Body of pancreas (tissue), 4 donors: Measurements from ENCODE around the gene ACAP2. TPM values are rescaled to one million over a fixed set of nuclear protein-coding genes. Genes with fewer than 3 reads are reported as not detected.

Experiments
- ATAC-seq: fragments of 150-250 bp; one replicate; pipeline ENCODE4 v1.9.1; 2016
- DNase-seq, 4 donors: peaks; one replicate each; pipeline ENCODE4 v3.0.0-alpha.2; 2019
- H3K27ac ChIP-seq, 4 donors: fragments of 200-600 bp; sonication (generic); 1 replicate in 3 of 4; 2 replicates in 1 of 4; pipeline versions ENCODE4 v1.5.1 to v1.6.1; 2016 to 2019; ENCODE audit warnings: mild to moderate bottlenecking in 1 of 4, mixed read lengths in 1 of 4, moderate library complexity in 1 of 4
- H3K27me3 ChIP-seq, 2 donors: fragments of 200-600 bp; sonication (generic); one replicate each; pipeline ENCODE4 v1.6.0; 2016; ENCODE audit warnings: mild to moderate bottlenecking in 1 of 2
- H3K36me3 ChIP-seq, 2 donors: fragments of 200-600 bp; sonication (generic); replicated peaks in 1 of 2; 2 replicates each; pipeline ENCODE4 v1.5.1; 2016; ENCODE audit warnings: low read depth in 2 of 2; ENCODE audit not compliant: insufficient read depth in 1 of 2
- H3K4me1 ChIP-seq: fragments of 200-600 bp; sonication (generic); one replicate; pipeline ENCODE4 v1.6.0; 2016
- H3K4me3 ChIP-seq, 2 donors: fragments of 200-600 bp; sonication (generic); 1 replicate in 1 of 2; 2 replicates in 1 of 2; pipeline ENCODE4 v1.5.1; 2016 to 2019
- H3K9me3 ChIP-seq, 3 donors: fragments of 200-600 bp; sonication (generic); 1 replicate in 2 of 3; 2 replicates in 1 of 3; pipeline ENCODE4 v1.5.1; 2016
- CTCF ChIP-seq, 7 experiments: fragments of 450-650 bp in 4 of 7; fragments of 200-600 bp in 3 of 7; sonication (generic) in 3 of 7; IDR thresholded peaks; one replicate each; pipeline ENCODE4 v1.5.1; 2016 to 2019; ENCODE audit warnings: antibody characterized with exemption in 7 of 7
- POLR2A ChIP-seq, 3 donors: fragments of 450-650 bp; IDR thresholded peaks; one replicate each; pipeline ENCODE4 v1.6.1; 2016; ENCODE audit warnings: antibody characterized with exemption in 3 of 3, mild to moderate bottlenecking in 2 of 3
- WGBS, 2 donors: methylation state at CpG; one replicate each; pipeline ENCODE4 v1.1.5; 2017; 5-methylcytosine and 5-hydroxymethylcytosine counted together
- intact Hi-C: fragments of 100-400 bp; cut with DNase I; formaldehyde crosslinking; loops from one replicate; pipeline ENCODE4 v1.15.1; 2023
- total RNA-seq, 2 donors: library from RNA; depleted of rRNA; stranded (reverse); fragments of >200 nt; gene quantifications; one replicate each; pipeline ENCODE4 v1.1.0, GENCODE V29; 2016

Gene ACAP2
- total RNA-seq, 2 donors from 2014 or later = 25.1 to 25.9 TPM

GRCh38 chr3:195257454-195258448 is 185.1 kb downstream of the ACAP2 start:
- ATAC-seq (no peak), DNase-seq (no peak)
- intact Hi-C loops = loop anchor here (5.0 kb wide), 1 partner anchor 575 kb away; no protein-coding TSS in a partner anchor

GRCh38 chr3:195256639-195257453 is 186.0 kb downstream of the ACAP2 start:
- H3K4me1 ChIP-seq = peaks cover 19% of the 10 kb centered on the region
- H3K36me3 ChIP-seq = no peaks in the 10 kb centered on the region
- no peaks in the 10 kb centered on the region for H3K9me3 ChIP-seq
- H3K27ac ChIP-seq = no peak overlapping the region
- intact Hi-C loops = loop anchor here (5.0 kb wide), 1 partner anchor 575 kb away; no protein-coding TSS in a partner anchor
- H3K4me3 ChIP-seq = no peak overlapping the region
- ATAC-seq = no peak
- H3K27me3 ChIP-seq = no peaks in the 10 kb centered on the region
- TF ChIP-seq CTCF (IDR thresholded peaks at IDR 0.05) (no peak), POLR2A (IDR thresholded peaks at IDR 0.05) (no peak)
- no peak for DNase-seq
- 84 to 89% methylated on average over 18 to 19 of the region's 19 CpGs for WGBS, 2 donors

More at GRCh38 chr3:195257454-195258448, 185.1 kb downstream of the ACAP2 start:
- no peak for TF ChIP-seq CTCF (IDR thresholded peaks at IDR 0.05)
- no peak for TF ChIP-seq POLR2A (IDR thresholded peaks at IDR 0.05)
- no peak overlapping the region for H3K4me3 ChIP-seq
- H3K4me1 ChIP-seq = peaks cover 19% of the 10 kb centered on the region
- no peaks in the 10 kb centered on the region for H3K36me3 ChIP-seq
- WGBS, 2 donors = 81 to 88% methylated on average over 15 to 16 of the region's 16 CpGs
- no peaks in the 10 kb centered on the region for H3K27me3 ChIP-seq
- H3K27ac ChIP-seq = no peak overlapping the region
- H3K9me3 ChIP-seq = no peaks in the 10 kb centered on the region

GRCh38 chr3:195255571-195256501 is 187.0 kb downstream of the ACAP2 start:
- intact Hi-C loops = loop anchor here (5.0 kb wide), 1 partner anchor 574 kb away; no protein-coding TSS in a partner anchor
- 81 to 96% methylated on average over 17 to 22 of the region's 22 CpGs for WGBS, 2 donors
- H3K4me3 ChIP-seq = no peak overlapping the region
- no peaks in the 10 kb centered on the region for H3K9me3 ChIP-seq
- ATAC-seq (no peak), DNase-seq (no peak)
- no peaks in the 10 kb centered on the region for H3K27me3 ChIP-seq
- H3K27ac ChIP-seq = no peak overlapping the region
- H3K4me1 ChIP-seq = peaks cover 18% of the 10 kb centered on the region
- no peaks in the 10 kb centered on the region for H3K36me3 ChIP-seq
- no peak for TF ChIP-seq POLR2A (IDR thresholded peaks at IDR 0.05)
- TF ChIP-seq CTCF (IDR thresholded peaks at IDR 0.05) = no peak

GRCh38 chr3:195255176-195255500 is 187.7 kb downstream of the ACAP2 start:
- Histone ChIP-seq H3K9me3 (no peaks in the 10 kb centered on the region), H3K4me3 (no peak overlapping the region), H3K27me3 (no peaks in the 10 kb centered on the region), H3K4me1 (peaks cover 12% of the 10 kb centered on the region), H3K27ac (no peak overlapping the region), H3K36me3 (no peaks in the 10 kb centered on the region)
- no peak for ATAC-seq
- WGBS, 2 donors = 87 to 100% methylated on average over 1 to 13 of the region's 13 CpGs
- intact Hi-C loops = loop anchor here (5.0 kb wide), 1 partner anchor 573 kb away; no protein-coding TSS in a partner anchor
- TF ChIP-seq POLR2A (IDR thresholded peaks at IDR 0.05) (no peak), CTCF (IDR thresholded peaks at IDR 0.05) (no peak)
- DNase-seq = no peak
